H9 (cell line): ENCODE results near the gene MRPL36. TPM values are rescaled to one million over a fixed set of nuclear protein-coding genes. Genes with fewer than 3 reads are reported as not detected.

ENCODE experiments used
- DNase-seq: peaks from one replicate; pipeline ENCODE4 v3.0.0-alpha.2; 2017
- H2AFZ ChIP-seq: one replicate; pipeline ENCODE4 v1.6.1; 2013; ENCODE audit warnings: mild to moderate bottlenecking, low read length, control low read depth, moderate library complexity
- H2AK5ac ChIP-seq: 2 replicates; pipeline ENCODE4 v1.6.1; 2013; ENCODE audit warnings: low read length, control low read depth, mixed read lengths; ENCODE audit not compliant: insufficient read length
- H2BK120ac ChIP-seq: one replicate; pipeline ENCODE4 v1.6.1; 2013; ENCODE audit warnings: low read depth, mild to moderate bottlenecking, low read length, control low read depth, inconsistent platforms; ENCODE audit not compliant: poor library complexity, severe bottlenecking
- H2BK12ac ChIP-seq: 2 replicates; pipeline ENCODE4 v1.6.1; 2013; ENCODE audit warnings: low read length, control low read depth, mixed read lengths, low read depth; ENCODE audit not compliant: insufficient read length
- H2BK15ac ChIP-seq: 2 replicates; pipeline ENCODE4 v1.6.1; 2013; ENCODE audit warnings: low read depth, low read length, control low read depth
- H2BK20ac ChIP-seq: one replicate; pipeline ENCODE4 v1.6.1; 2013; ENCODE audit warnings: low read depth, mild to moderate bottlenecking, low read length, control low read depth, inconsistent platforms; ENCODE audit not compliant: poor library complexity, severe bottlenecking
- H2BK5ac ChIP-seq: 2 replicates; pipeline ENCODE4 v1.6.1; 2013; ENCODE audit warnings: low read length, control low read depth, mixed read lengths; ENCODE audit not compliant: insufficient read length
- H3K14ac ChIP-seq: 2 replicates; pipeline ENCODE4 v1.6.1; 2013; ENCODE audit warnings: low read length, control low read depth; ENCODE audit not compliant: insufficient read depth
- H3K18ac ChIP-seq: 2 replicates; pipeline ENCODE4 v1.6.1; 2013; ENCODE audit warnings: low read depth, mild to moderate bottlenecking, mixed read lengths, low read length, control low read depth; ENCODE audit not compliant: insufficient read length
- H3K23ac ChIP-seq: 2 replicates; pipeline ENCODE4 v1.6.1; 2013; ENCODE audit warnings: low read length, control low read depth, mixed read lengths, low read depth; ENCODE audit not compliant: insufficient read length
- H3K23me2 ChIP-seq: 2 replicates; pipeline ENCODE4 v1.6.1; 2013; ENCODE audit warnings: low read depth, mild to moderate bottlenecking, mixed read lengths, low read length, control low read depth; ENCODE audit not compliant: insufficient read length, poor library complexity, severe bottlenecking
- H3K27ac ChIP-seq: 2 replicates; pipeline ENCODE4 v1.5.1; 2013; ENCODE audit warnings: low read length, control low read depth, mixed read lengths, low read depth; ENCODE audit not compliant: insufficient read length
- H3K27me3 ChIP-seq: 2 replicates; pipeline ENCODE4 v1.6.1; 2013; ENCODE audit warnings: low read length, control low read depth, inconsistent platforms; ENCODE audit not compliant: insufficient read depth
- H3K4ac ChIP-seq: 2 replicates; pipeline ENCODE4 v1.6.1; 2013; ENCODE audit warnings: low read depth, mild to moderate bottlenecking, control low read depth, inconsistent platforms, low read length, moderate library complexity
- H3K4me1 ChIP-seq: 2 replicates; pipeline ENCODE4 v1.6.1; 2013; ENCODE audit warnings: low read length, control low read depth, inconsistent platforms; ENCODE audit not compliant: insufficient read depth
- H3K4me2 ChIP-seq: 2 replicates; pipeline ENCODE4 v1.6.1; 2013; ENCODE audit warnings: low read length, control low read depth, mixed read lengths; ENCODE audit not compliant: insufficient read length, insufficient read depth
- H3K56ac ChIP-seq: 2 replicates; pipeline ENCODE4 v1.6.1; 2013; ENCODE audit warnings: low read depth, mild to moderate bottlenecking, mixed read lengths, low read length, control low read depth; ENCODE audit not compliant: insufficient read length
- H3K79me1 ChIP-seq: 2 replicates; pipeline ENCODE4 v1.6.1; 2013; ENCODE audit warnings: low read depth, mild to moderate bottlenecking, moderate library complexity, low read length, control low read depth, inconsistent platforms; ENCODE audit not compliant: insufficient read depth, poor library complexity, severe bottlenecking
- H3K79me2 ChIP-seq: 2 replicates; pipeline ENCODE4 v1.6.1; 2013; ENCODE audit warnings: low read length, control low read depth, inconsistent platforms; ENCODE audit not compliant: insufficient read depth
- H3K9ac ChIP-seq: 2 replicates; pipeline ENCODE4 v1.6.1; 2013; ENCODE audit warnings: low read length, control low read depth, mixed read lengths; ENCODE audit not compliant: insufficient read length; ENCODE audit errors: extremely low read depth
- H3K9me3 ChIP-seq: one replicate; pipeline ENCODE4 v1.6.1; 2013; ENCODE audit warnings: low read depth, low read length, inconsistent platforms; ENCODE audit not compliant: control insufficient read depth
- H3T11ph ChIP-seq: one replicate; pipeline ENCODE4 v1.6.1; 2013; ENCODE audit warnings: mild to moderate bottlenecking, low read length, control low read depth, inconsistent platforms
- H4K20me1 ChIP-seq: one replicate; pipeline ENCODE4 v1.6.1; 2013; ENCODE audit not compliant: control insufficient read depth, insufficient read length, insufficient read depth
- H4K5ac ChIP-seq: 2 replicates; pipeline ENCODE4 v1.6.1; 2013; ENCODE audit warnings: low read depth, mild to moderate bottlenecking, mixed read lengths, low read length, control low read depth; ENCODE audit not compliant: insufficient read length
- H4K8ac ChIP-seq: replicated peaks from 2 replicates; pipeline ENCODE4 v1.6.1; 2013; ENCODE audit warnings: low read length, control low read depth, mixed read lengths, low read depth; ENCODE audit not compliant: insufficient read length
- H4K91ac ChIP-seq: 2 replicates; pipeline ENCODE4 v1.6.1; 2013; ENCODE audit warnings: low read depth, mild to moderate bottlenecking, moderate library complexity, mixed read lengths, low read length, control low read depth; ENCODE audit not compliant: insufficient read length
- H3K27ac Mint-ChIP-seq, 3 experiments: 2 replicates in 2 of 3; 3 replicates in 1 of 3; pipeline ENCODE4 v1.8.0; 2020 to 2021; ENCODE audit warnings: mixed read lengths in 3 of 3, mild to moderate bottlenecking in 1 of 3, moderate library complexity in 1 of 3
- H3K27me3 Mint-ChIP-seq: 2 replicates; pipeline ENCODE4 v1.8.0; 2021; ENCODE audit warnings: low read depth, mild to moderate bottlenecking, moderate library complexity, mixed read lengths
- H3K36me3 Mint-ChIP-seq, 3 experiments: 2 replicates in 2 of 3; 3 replicates in 1 of 3; pipeline ENCODE4 v1.8.0; 2020 to 2021; ENCODE audit warnings: low read depth in 3 of 3, mixed read lengths in 3 of 3; ENCODE audit not compliant: insufficient read depth in 1 of 3
- H3K4me1 Mint-ChIP-seq, 2 experiments: 2 replicates each; pipeline ENCODE4 v1.8.0; 2020; ENCODE audit warnings: mixed read lengths in 2 of 2
- H3K4me3 Mint-ChIP-seq, 2 experiments: 2 replicates in 1 of 2; 3 replicates in 1 of 2; pipeline ENCODE4 v1.8.0; 2020 to 2021; ENCODE audit warnings: mild to moderate bottlenecking in 2 of 2, mixed read lengths in 2 of 2, moderate library complexity in 1 of 2
- H3K9me3 Mint-ChIP-seq, 2 experiments: 2 replicates in 1 of 2; 3 replicates in 1 of 2; pipeline ENCODE4 v1.8.0; 2020; ENCODE audit warnings: mild to moderate bottlenecking in 2 of 2, mixed read lengths in 2 of 2, moderate library complexity in 1 of 2
- CTCF ChIP-seq: fragments of 200-600 bp; sonication (generic); conservative IDR thresholded peaks from 3 replicates; pipeline ENCODE4 v1.8.0; 2021; ENCODE audit warnings: antibody characterized with exemption, mild to moderate bottlenecking
- WGBS: extraction: QIAGEN DNeasy Blood & Tissue Kit; methylation state at CpG from one replicate; pipeline ENCODE4 v1.1.7; 2013; ENCODE audit warnings: missing lambda C conversion rate, low lambda C conversion rate, mixed read lengths; ENCODE audit not compliant: insufficient read length; ENCODE audit errors: extremely low coverage; 5-methylcytosine and 5-hydroxymethylcytosine counted together
- total RNA-seq: library from RNA; stranded (reverse); gene quantifications from 2 replicates; pipeline ENCODE4 v1.2.1, GENCODE V29; 2021

MRPL36 gene
- total RNA-seq, 1 experiment from 2014 or later = 67.3 TPM

- Histone ChIP-seq H3K4me1 (no peaks in the 10 kb centered on the region), H3K56ac (no peak overlapping the region), H3K79me2 (no peaks in the 10 kb centered on the region), H3K4ac (no peak overlapping the region), H3K27ac (no peak overlapping the region), H3K18ac (no peak overlapping the region), H3K4me2 (no peak overlapping the region), H3K9ac (no peak overlapping the region), H3T11ph (no peak overlapping the region), H4K91ac (no peak overlapping the region), H2BK120ac (no peak overlapping the region), H2BK12ac (no peak overlapping the region), H4K20me1 (no peaks in the 10 kb centered on the region), H3K27me3 (no peaks in the 10 kb centered on the region), H3K14ac (no peak overlapping the region), H2BK20ac (no peak overlapping the region), H2BK15ac (no peak overlapping the region), H4K5ac (no peak overlapping the region), H4K8ac (no peak overlapping the region), H2AK5ac (no peak overlapping the region), H3K9me3 (no peaks in the 10 kb centered on the region), H2BK5ac (no peak overlapping the region), H3K23me2 (no peaks in the 10 kb centered on the region), H3K23ac (no peak overlapping the region), H3K79me1 (no peaks in the 10 kb centered on the region), H2AFZ (no peak overlapping the region)
- peak; percentile 18 for DNase-seq
- no CpG with 5 or more reads among the region's 14 CpGs for WGBS
- Mint-ChIP-seq H3K36me3 (peaks cover 10 to 11% (median 10%) of the 10 kb centered on the region in 3 experiments), H3K27ac (no peak overlapping the region), H3K27me3 (peaks cover 12% of the 10 kb centered on the region), H3K4me3 (no peak overlapping the region; a peak in 1 of 5 replicates), H3K9me3 (peaks cover 11 to 13% of the 10 kb centered on the region in 2 experiments), H3K4me1 (peaks cover 15 to 27% of the 10 kb centered on the region in 2 experiments)
- no peak for TF ChIP-seq CTCF
These were observed 45.0 kb downstream of the MRPL36 start for GRCh38 chr5:1754531-1755220.
